Esophagus muscularis mucosa (tissue), 4 donors: Measurements from ENCODE around the gene LCN6.

Experiments used
- CTCF ChIP-seq, 3 experiments: fragments of 200-600 bp in 2 of 3; fragments of 450-650 bp in 1 of 3; sonication (generic) in 2 of 3; IDR thresholded peaks; one replicate each; pipeline ENCODE4 v1.5.1; 2017 to 2019; ENCODE audit warnings: antibody characterized with exemption in 3 of 3, mild to moderate bottlenecking in 2 of 3, moderate library complexity in 1 of 3
- EP300 ChIP-seq: sonication (generic); formaldehyde crosslinking; IDR thresholded peaks from one replicate; pipeline ENCODE4 v1.6.1; 2017; ENCODE audit warnings: antibody characterized with exemption
- POLR2A ChIP-seq: fragments of 450-650 bp; IDR thresholded peaks from one replicate; pipeline ENCODE4 v1.6.1; 2017; ENCODE audit warnings: antibody characterized with exemption, moderate library complexity, mild to moderate bottlenecking, low read depth
- POLR2AphosphoS5 ChIP-seq, 2 donors: sonication (generic); formaldehyde crosslinking; IDR thresholded peaks; one replicate each; pipeline ENCODE4 v1.6.1; 2017; ENCODE audit warnings: antibody characterized with exemption in 2 of 2

- TF ChIP-seq CTCF (IDR thresholded peaks at IDR 0.05): no peak
- TF ChIP-seq POLR2AphosphoS5 (IDR thresholded peaks at IDR 0.05): no peak
- TF ChIP-seq POLR2A: no peak
- TF ChIP-seq EP300: no peak
Observed at GRCh38 chr9:136789523-136789937, 41.2 kb upstream of the LCN6 start.
